ENCODE results near the gene HNRNPM.
"Not testable (repeated sequence)": the region's sequence is repeated elsewhere in the genome, so short reads cannot be mapped to it uniquely, and the experiment has no call there.

The HNRNPM gene

DNA sequence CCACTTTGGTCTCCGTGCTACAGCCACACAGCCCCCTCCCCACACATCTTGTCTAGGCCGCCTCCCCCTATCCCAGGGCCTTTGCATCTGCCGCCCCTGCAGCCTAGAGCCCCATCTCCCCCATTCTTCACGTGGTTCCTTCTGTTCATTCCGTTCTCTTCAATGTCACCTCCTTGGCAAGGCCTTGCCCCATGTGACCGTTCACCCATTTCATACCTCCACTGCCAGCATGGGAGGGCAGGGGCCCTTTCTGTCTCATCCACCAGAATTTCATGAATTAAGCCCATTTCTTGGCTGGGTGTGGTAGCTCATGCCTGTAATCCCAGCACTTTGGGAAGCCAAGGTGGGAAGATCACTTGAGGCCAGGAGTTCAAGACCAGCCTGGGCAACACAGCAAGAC, 15.7 kb upstream of the HNRNPM start:
- no peak for DNase-seq

DNA sequence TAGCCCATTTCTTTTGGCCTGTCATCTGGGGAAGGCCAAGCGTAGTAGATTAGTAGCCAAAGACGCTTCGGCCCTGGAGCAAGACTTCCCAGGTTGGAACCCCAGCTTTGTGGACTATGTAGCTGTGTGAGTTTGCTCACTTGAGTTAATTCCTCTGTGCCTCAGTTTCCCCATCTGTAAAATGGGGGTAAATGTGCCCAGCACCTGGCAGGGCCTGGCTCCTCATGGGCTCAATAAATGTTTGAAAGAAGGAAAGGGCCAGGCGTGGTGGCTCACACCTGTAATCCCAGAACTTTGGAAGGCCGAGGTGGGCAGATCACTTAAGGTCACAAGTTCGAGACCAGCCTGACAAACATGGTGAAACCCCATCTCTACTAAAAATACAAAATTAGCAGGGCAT, 14.9 kb upstream of the HNRNPM start:
- no peak for DNase-seq

DNA sequence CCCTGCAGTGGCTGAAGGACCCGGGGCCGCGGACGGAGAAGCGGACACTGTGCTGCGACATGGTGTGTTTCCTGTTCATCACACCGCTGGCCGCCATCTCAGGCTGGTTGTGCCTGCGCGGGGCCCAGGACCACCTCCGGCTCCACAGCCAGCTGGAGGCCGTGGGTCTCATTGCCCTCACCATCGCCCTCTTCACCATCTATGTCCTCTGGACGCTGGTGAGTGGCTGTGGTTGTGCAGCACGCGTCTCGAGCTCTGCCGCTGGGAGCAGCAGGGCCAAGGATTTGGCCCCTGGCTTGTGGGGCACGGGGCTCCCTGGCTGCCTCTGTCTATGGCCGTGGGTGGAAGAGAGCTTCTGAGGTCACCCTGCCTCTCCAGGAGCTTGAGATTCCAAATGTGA, 14.1 kb upstream of the HNRNPM start:
- DNase-seq = no peak

DNA sequence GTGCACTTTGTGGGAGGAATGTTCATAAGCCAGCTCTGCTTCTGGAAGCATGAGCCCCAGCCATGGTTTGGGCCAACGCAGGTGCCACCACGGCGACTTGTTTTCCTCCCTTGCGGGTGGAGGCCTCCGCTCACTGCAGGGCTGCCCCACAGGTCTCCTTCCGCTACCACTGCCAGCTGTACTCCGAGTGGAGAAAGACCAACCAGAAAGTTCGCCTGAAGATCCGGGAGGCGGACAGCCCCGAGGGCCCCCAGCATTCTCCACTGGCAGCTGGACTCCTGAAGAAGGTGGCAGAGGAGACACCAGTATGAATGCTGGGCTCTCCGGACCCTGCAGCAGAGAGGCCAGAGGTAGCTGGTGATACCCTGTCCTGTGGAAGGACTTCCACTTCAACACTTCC, 6.5 kb upstream of the HNRNPM start:
- DNase-seq = no peak

DNA sequence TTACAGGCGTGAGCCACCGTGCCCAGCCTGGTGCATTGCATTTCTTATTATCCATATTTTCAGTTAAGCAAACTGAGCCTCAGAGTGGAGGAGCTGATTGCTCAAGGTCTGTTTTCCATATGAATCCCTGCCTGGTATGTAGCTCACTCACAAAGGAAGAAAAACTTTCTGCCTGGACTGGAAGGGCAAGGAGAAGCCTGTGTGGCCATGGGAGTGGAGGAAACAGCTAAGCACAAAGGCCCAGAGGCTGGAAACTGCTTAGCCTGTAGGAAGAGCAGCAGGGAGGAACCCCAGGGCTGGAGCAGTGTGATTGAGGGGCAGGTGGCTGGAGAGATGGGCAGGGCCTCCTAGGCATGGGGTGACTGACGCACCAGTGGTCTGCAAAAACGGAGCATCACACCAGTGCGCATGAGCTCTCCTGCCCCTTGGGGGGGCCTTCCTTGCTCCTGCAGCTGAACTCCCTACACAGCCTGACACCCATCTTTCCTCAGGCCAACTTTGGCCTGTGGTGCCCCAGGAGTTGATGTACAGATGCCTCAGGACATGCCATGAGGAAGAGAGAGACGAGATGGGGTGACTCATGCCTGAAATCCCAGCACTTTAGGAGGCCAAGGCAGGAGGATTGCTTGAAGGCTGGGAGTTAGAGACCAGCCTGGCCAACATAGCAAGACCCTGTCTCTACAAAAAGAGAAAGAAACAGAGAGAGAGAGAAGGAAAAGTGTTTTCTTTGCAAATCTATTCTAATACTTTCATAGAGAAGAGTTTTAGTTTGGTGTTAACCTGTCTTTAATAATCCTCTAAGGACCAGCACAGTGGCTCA, 2.8 kb upstream of the HNRNPM start:
- no peak for DNase-seq

DNA sequence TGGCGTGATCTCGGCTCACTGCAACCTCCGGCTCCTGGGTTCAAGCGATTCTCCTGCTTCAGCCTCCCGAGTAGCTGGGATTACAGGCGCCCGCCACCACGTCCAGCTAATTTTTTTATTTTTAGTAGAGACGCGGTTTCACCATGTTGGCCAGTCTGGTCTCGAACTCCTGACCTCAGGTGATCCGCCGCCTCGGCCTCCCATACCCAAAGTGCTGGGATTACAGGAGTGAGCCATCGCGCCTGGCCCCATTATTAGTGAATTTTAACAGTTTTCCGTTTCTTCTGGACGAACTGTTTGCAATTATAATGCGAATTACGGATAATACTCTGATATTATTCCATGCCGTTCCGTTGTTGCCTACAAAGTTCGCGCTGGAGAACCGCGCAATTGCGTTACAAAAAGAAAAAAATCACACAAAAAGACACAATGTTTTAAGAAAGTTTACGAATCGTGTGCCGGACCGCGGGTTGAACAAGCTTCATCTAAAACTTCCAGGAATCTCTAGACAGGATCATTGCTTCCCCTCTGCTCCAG, 567 bp upstream of the HNRNPM start:
- DNase-seq = not testable (repeated sequence)

DNA sequence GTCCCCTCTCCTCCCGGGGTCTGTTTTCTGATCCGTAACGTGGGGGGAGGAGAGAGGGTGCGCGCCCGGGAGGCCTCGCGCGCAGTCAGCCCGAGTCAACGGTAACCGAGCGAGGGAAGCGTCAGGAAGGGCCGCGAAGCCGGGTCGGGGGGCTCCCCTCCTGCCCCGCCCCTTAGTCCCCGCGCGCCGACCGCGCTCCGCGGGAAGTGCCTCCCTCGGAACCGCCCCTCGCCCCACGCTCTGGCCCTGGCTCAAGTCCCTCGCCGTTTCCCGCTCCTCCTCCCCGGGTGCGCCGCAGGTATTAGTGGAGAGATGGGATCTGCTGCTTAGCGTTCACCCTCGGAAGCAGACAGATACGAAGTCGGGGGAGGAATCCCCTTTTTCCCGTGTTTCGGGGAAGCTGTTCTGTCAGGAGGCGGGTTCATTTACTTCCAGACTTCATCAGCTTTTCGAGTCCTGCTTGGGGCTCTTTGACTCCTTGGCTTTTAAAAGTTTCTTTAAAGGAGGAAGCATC, 770 bp downstream of the HNRNPM start:
- DNase-seq = no peak

DNA sequence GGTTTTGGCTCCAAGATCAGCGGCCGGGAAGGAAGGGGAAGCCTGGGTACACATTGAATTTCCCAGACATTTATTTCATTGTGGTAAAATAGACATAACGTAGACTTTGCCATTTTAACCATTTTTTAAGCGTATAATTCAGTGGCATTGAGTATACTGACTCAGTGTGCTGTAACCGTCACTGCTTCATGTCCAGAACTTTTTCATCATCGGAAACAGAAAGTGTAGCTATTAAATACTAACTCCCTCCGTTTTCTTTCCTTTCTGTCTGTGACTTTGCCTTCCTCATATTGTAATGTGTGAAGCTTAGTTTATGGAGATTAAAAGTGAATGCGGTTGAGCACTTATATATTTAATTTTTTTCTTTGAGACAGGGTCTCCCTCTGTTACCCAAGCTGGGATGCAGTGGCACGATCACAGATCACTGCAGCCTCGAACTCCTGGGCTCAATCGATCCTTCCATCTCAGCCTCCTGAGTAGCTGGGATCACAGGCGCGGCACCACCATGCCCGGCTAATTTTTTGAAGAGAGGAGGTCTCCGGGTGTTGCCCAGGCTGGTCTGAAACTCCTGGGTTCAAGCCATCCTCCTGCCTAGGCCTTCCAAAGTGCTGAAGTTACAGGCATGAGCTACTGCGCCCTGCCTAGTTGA, 1.4 kb downstream of the HNRNPM start:
- DNase-seq = no peak

DNA sequence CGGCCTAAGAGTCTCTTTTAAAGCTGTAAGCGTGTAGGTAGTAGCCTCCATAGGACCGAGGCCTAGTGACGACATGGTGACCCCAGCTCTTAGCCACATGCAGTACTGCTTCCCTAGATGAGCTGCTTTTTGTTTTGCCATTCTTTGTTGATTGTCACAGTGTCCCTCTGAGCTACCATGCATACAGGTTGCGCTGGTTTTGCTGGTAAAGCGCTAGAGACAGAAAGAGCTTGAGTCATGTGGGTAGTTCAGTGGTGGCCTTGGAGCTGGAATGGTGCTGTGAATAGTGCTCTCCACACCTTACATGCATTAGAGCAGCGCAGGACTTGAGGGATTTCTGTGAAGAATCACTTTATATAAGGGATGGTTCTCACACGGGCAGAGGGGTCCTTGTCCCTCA, 5.1 kb downstream of the HNRNPM start:
- DNase-seq = no peak

DNA sequence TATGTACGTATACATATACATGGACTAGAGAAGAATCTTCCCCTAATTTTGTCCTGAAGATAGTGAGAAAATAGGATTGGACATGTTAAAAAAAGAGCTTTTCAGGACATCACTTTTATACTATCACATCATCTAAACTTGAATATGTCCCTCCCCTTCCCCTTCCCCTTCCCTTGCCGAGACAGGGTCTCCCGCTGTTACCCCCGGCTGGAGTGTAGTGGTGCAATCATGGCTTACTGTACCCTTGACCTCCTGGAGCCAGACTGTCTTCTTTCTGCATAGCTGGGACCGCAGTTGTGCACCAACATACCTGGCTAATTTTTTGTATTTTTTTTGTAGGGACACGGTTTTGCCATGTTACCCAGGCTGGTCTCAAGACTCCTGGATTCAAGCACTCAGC, 6.6 kb downstream of the HNRNPM start:
- no peak for DNase-seq

DNA sequence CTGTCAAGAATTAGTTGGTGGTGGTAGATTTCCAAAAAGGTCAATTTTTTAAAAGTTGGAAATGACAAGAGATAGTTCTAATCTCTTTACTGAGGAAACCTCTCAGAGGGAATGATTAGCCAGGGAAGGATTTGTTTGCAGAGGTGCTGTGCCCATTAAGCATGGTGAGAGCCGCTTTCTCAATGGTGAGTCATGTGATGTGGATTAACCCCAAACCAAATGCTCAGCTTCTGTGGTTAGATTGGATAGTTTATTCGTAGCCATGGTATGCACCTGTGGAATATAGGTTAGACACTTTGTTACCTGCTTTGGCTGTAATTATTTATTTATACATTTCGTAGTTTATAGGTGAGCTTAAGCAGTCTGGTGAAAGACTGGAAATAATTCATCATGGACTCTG, 7.1 kb downstream of the HNRNPM start:
- DNase-seq = no peak

DNA sequence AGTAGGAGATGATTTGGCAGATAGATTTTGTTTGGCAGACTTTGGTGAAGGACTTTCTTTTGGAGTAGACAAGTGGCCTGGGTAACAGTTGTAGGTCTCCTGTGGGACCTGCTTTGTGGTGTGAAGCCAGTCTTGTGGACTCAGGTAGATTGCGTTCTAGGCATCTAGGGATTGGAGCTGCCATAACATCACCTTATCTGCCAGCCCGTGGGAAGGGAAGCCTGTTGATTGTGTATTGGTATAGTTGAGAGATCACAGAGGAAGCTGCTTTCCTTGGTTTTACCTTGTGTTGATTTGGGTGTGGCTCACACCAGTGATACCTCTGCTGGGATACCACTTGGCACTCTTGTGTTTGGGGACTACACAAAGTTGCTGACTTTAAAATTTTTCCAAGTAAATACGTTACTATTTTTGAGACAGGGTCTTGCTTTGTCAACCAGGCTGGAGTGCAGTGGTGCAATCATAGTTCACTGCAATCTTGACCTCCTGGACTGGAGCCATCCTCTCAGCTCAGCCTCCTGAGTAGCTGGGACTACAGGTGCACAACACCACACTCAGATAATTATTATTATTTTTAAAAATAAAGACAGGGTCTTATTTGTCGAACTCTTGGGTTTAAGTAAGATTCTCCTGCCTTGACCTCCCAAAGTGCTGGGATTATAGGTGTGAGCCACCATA, 7.8 kb downstream of the HNRNPM start:
- DNase-seq = no peak

DNA sequence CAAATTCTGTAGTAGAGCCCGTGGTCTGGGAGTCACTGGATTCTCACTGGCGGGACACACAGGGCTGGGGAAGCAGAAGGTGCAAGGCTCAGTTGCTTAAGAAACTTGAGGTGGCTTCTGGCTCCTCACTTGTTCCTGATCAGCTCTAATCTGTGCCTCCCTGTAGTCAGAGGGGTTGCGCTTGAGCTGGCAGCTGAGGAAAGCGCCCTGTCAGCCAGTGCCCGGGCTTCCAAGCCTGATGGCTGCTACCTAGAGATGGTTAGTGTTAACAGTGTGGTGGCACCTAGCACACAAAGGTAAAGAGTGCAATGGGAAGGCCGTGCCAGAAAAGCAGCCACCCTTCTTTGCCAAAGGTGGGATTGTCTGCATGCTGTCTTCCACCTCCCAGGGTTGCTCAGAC, 8.8 kb downstream of the HNRNPM start:
- no peak for DNase-seq

DNA sequence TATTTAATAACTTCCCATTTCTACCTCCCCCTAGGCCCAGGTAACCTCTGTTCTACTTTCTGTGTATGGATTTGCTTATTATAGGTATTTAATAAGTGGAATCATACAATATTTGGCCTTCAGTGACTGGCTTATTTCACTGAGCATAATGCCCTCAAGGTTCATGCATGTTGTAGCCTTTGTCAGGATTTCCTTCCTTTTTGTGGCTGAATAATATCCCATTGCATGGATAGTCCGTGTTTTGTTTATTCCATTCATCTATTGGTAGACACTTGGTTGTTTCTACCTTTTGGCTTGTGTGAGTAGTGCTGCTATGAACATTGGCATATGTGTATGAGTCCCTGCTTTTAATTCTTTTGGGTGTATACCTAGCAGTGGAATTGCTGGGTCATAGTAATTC, 9.4 kb downstream of the HNRNPM start:
- DNase-seq = no peak

DNA sequence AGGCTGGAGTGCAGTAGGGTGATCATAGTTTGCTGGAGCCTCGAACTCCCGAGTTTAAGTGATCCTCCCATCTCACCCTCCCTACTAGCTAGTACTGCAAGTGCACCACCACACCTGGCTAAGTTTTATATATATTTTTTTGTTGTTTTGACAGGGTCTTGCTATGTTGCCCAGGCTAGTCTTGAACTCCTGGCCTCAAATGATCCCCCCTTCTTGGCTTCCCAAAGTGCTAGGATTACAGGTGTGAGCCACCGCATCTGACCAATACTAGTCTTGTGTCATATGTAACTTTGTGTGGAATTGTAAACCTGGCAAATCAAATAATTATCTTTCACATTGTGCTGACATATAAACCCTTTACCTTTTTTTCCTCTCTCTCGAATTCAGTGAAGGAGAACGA, 10.2 kb downstream of the HNRNPM start:
- no peak for DNase-seq

DNA sequence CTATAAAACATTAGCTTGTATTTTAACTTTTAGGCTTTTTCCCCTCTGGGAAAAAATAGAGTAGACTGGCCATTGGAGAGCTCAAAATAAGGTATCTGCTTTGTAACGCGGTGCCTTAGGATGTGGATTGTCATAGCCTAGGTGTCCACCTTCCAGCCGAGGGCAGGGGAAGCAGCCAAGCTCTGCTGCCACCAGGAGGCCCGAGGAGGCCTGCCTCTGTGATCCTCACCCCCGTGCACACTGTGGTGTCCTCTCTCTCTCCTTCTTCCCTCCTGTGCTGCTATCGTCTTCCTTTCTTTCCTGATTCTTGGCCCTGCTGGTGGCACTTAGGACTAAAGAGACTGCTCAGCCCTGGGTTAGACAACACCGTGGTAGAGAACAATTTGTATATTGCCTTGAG, 11.3 kb downstream of the HNRNPM start:
- DNase-seq = no peak

DNA sequence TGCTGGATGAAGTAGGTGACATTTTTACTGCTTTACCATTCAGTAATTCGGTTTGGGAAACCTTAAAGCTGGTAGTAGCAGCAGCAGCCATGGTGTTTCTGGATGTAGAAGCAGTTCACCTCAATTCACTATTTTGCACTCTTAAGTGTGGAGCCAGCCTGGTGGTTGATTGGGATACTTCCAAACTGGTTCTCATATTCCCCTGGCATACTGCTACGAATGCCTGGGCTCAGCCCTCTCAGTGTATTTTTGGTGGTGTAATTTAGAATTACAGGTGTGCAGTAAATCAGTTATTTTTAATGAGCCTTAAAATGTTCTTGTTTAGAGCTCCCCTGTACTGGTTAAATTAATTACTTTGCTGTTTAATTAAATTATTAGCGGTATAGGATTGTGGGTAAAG, 12.4 kb downstream of the HNRNPM start:
- no peak for DNase-seq

DNA sequence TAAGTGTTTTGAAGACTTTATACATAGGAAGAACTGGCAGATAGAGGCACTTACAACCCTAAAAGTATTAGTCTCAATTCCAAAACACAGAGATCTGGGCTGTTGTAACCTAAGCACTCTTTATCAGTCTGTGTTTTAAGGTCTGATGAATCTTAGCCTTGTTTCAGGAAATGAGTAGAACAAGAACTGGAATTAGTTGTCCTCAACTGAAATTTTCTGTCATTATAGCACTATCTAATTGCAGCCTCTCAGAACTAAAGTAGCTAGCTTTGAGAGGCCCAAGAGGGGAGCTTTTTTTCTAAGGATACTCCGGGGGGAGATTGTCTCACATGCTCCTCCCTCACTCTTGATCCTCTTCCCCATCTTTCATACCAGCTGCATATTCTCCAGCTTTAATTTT, 13.1 kb downstream of the HNRNPM start:
- no peak for DNase-seq

DNA sequence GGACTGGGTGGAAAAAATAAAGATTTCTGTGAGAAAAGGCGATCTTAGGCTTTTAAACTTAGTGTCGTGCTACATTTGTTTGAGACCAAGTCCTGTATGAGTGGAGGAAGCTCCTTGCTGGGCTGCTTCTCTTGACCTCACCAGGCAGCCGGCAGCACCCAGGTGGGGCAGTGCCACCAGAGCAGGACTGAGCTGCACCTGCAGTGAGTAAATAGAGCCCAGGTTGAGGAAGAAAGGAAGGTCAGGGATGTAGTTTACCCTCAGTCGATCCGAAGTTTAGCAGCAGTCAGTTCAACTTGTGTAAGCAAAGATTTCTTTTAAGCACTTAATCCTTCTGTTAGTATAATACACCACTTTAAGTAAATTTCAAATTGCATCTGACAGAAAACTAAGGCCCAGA, 13.6 kb downstream of the HNRNPM start:
- no peak for DNase-seq

DNA sequence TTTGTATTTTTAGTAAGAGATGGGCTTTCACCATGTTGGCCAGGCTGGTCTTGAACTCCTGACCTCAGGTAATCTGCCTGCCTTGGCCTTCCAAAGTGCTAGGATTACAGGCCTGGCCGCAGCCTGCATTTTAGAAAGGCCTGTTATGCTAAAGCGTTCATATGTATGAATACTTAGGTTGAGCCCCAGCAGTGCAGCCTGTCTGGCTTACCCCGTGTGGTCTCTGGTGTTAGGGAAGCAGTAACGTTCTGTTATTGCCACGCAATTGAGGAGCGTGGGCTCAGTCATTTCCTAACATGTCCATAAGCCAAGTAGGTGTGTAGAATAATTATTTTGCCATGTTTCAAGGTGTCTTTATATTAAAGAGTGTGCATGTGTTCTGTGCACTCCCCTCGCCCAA, 14.3 kb downstream of the HNRNPM start:
- DNase-seq = no peak

DNA sequence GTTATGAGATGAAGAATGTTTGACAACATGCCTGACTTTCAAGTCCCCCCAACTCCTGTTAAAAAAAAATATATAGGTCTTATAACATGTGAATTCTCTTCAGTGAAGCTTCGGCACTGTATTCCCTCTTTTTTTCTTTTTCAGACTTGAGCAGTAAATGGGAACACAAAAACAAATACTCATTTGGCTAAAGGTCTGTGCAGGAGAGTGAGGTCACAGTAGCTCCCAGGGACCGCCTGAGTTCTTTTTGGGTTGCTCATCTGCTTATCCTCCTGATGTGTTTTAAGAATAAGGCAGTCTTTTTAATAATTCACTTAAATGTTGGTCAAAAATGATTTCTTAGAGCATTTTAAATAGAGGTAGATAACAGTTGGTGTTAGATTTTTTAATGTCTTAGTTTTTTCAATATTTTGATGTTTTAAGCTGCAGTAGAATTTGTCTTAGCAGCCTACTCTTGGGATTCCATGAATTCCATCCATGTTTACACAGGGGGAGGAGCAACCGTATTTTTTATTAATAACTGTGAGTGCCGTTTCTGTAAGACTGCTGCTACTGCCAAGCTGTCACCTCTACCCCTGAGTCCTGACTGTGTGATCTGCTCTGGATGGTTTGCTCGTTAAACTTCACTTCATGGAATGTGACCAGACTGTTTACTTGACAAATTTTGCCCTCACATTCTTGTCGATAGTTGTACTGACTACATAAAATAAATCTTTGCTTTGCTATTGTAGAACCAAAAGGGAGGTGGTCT, 14.9 kb downstream of the HNRNPM start:
- no peak for DNase-seq

DNA sequence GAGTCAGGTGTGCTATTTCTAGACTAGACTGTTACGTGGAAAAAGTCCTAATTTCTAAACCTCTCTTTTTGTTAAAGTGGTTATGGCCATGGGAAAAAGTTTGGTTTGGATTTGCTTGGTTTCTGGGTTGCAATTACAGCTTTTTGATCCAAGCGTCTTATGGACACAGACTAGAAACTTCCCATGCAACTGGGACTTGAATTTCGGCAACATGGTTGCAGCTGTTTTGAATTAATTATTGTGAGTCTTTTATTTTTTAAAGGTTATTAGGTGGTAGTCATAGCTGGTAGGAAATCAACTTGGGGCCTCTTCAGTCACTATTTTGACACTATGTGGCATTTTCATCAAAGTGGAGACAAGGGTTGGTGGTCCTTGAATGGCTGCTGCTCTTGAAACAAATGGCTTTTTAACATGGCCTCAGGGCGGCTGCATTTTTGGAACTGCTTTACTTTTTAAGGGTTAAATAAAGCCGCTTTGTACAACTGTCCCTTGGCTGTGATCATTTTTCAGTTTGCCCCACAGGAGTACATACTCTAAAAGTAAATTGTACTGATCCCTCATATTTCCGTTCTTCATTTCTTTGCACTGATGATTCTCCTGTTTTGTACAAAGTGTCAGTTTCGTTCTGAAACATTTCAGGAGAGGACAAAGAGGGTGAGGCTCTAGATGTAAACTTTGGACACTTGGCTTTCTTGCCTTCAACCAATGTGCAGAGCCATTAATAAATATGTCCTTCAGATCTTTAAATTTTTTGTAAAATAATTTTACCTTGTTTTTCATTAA, 15.9 kb downstream of the HNRNPM start:
- no peak for DNase-seq

Data from NCI-H187 treated with DMSO at 0.1 percent for 48 hours (cell line).